ENCODE results near the gene REV3L.

REV3L gene

GRCh38 chr6:111406200-111406721, 76.8 kb downstream of the REV3L start:
- Histone ChIP-seq H2AFZ (no peak overlapping the region), H3K9ac (no peak overlapping the region), H3K27me3 (ENCODE audit: control insufficient read depth, insufficient read depth, low read length) (no peaks in the 10 kb centered on the region), H3K36me3 (ENCODE audit: control insufficient read depth, insufficient read depth, low read length) (no peaks in the 10 kb centered on the region), H3K27ac (no peak overlapping the region), H3K4me3 (ENCODE audit: low read depth, low read length) (no peak overlapping the region), H3K9me3 (ENCODE audit: control insufficient read depth, low read length) (peaks cover 3% of the 10 kb centered on the region), H3K4me2 (ENCODE audit: low read length) (no peak overlapping the region), H3K79me2 (no peaks in the 10 kb centered on the region), H3K4me1 (no peaks in the 10 kb centered on the region)
- no peak for TF ChIP-seq CTCF (IDR thresholded peaks at IDR 0.05)

- Histone ChIP-seq H3K36me3 (ENCODE audit: control insufficient read depth, insufficient read depth, low read length) (no peaks in the 10 kb centered on the region), H3K27ac (no peak overlapping the region), H3K27me3 (ENCODE audit: control insufficient read depth, insufficient read depth, low read length) (no peaks in the 10 kb centered on the region), H3K4me3 (ENCODE audit: low read depth, low read length) (no peak overlapping the region), H3K79me2 (no peaks in the 10 kb centered on the region), H3K9me3 (ENCODE audit: control insufficient read depth, low read length) (peaks cover 3% of the 10 kb centered on the region), H3K9ac (no peak overlapping the region), H3K4me1 (no peaks in the 10 kb centered on the region), H2AFZ (no peak overlapping the region), H3K4me2 (ENCODE audit: low read length) (no peak overlapping the region)
- no peak for TF ChIP-seq CTCF (IDR thresholded peaks at IDR 0.05)
Measured at GRCh38 chr6:111403388-111403787, 79.6 kb downstream of the REV3L start.

GRCh38 chr6:111399626-111400025, 83.4 kb downstream of the REV3L start:
- Histone ChIP-seq H3K9ac (no peak overlapping the region), H3K4me1 (no peaks in the 10 kb centered on the region), H3K4me2 (ENCODE audit: low read length) (no peak overlapping the region), H3K4me3 (ENCODE audit: low read depth, low read length) (no peak overlapping the region), H2AFZ (no peak overlapping the region), H3K9me3 (ENCODE audit: control insufficient read depth, low read length) (peaks cover 3% of the 10 kb centered on the region), H3K79me2 (no peaks in the 10 kb centered on the region), H3K27ac (no peak overlapping the region), H3K36me3 (ENCODE audit: control insufficient read depth, insufficient read depth, low read length) (no peaks in the 10 kb centered on the region), H3K27me3 (ENCODE audit: control insufficient read depth, insufficient read depth, low read length) (no peaks in the 10 kb centered on the region)
- no peak for TF ChIP-seq CTCF (IDR thresholded peaks at IDR 0.05)

- Histone ChIP-seq H3K4me3 (ENCODE audit: low read depth, low read length) (no peak overlapping the region), H3K79me2 (no peaks in the 10 kb centered on the region), H2AFZ (no peak overlapping the region), H3K36me3 (ENCODE audit: control insufficient read depth, insufficient read depth, low read length) (no peaks in the 10 kb centered on the region), H3K4me1 (no peaks in the 10 kb centered on the region), H3K9me3 (ENCODE audit: control insufficient read depth, low read length) (no peaks in the 10 kb centered on the region), H3K4me2 (ENCODE audit: low read length) (no peak overlapping the region), H3K27me3 (ENCODE audit: control insufficient read depth, insufficient read depth, low read length) (no peaks in the 10 kb centered on the region), H3K9ac (no peak overlapping the region), H3K27ac (no peak overlapping the region)
- no peak for TF ChIP-seq CTCF (IDR thresholded peaks at IDR 0.05)
Measured at GRCh38 chr6:111388681-111389080, 94.3 kb downstream of the REV3L start.

- H3K36me3 ChIP-seq (ENCODE audit: control insufficient read depth, insufficient read depth, low read length): no peaks in the 10 kb centered on the region
- no peak overlapping the region for H3K27ac ChIP-seq
- no peaks in the 10 kb centered on the region for H3K4me1 ChIP-seq
- H3K27me3 ChIP-seq (ENCODE audit: control insufficient read depth, insufficient read depth, low read length): no peaks in the 10 kb centered on the region
- no peaks in the 10 kb centered on the region for H3K9me3 ChIP-seq (ENCODE audit: control insufficient read depth, low read length)
- no peak overlapping the region for H3K4me2 ChIP-seq (ENCODE audit: low read length)
- no peak overlapping the region for H3K4me3 ChIP-seq (ENCODE audit: low read depth, low read length)
- no peak for TF ChIP-seq CTCF (IDR thresholded peaks at IDR 0.05)
- no peak overlapping the region for H3K9ac ChIP-seq
- H3K79me2 ChIP-seq: no peaks in the 10 kb centered on the region
- H2AFZ ChIP-seq: no peak overlapping the region
Measured at GRCh38 chr6:111382476-111383294, 100.3 kb downstream of the REV3L start.
